NCI-H526 treated with DMSO at 0.1 percent for 48 hours (cell line): ENCODE measurements around the gene INAFM2.

ENCODE experiments used
- DNase-seq: peaks from one replicate; lab custom pipeline; 2025; lab: John Stamatoyannopoulos, UW

INAFM2 gene

DNA sequence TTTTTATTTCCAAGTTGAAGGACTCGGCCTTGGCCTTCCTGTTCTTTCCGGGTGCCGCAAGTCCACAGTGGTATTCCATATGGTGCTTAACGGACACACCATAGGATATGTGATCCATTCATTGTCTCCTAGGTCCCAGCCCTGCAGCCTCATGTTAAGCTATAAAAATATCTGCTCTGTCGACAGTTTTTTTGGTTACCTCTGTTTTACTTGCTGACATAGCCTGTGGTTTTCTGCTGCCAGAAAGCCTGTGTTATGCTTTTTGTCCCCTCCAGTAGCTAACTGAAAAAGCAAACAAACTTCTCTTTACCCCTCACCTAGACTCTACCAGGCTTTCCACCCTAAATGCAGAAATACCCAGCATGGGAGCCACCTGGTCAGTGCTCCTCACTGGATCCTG, 5.3 kb downstream of the INAFM2 start:
- no peak for DNase-seq

DNA sequence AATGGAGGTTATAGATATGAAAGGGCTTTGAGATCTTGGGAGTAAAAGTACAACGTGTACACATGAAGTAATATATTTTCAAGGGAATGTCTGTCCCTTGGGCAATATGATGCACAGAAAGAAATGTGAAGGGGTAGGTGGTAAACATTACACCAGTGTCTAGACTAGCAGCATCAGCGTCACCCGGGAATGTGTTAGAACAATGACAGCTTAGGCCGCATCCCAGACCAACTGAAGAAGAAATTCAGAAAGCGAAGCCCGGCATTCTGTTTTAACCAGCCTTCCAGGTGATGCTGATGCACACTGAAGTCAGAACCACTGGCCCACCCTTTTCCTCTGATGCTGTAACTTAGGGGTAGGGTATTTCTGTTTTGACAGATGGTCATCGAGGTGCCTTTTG, 6.3 kb downstream of the INAFM2 start:
- DNase-seq, result no peak

DNA sequence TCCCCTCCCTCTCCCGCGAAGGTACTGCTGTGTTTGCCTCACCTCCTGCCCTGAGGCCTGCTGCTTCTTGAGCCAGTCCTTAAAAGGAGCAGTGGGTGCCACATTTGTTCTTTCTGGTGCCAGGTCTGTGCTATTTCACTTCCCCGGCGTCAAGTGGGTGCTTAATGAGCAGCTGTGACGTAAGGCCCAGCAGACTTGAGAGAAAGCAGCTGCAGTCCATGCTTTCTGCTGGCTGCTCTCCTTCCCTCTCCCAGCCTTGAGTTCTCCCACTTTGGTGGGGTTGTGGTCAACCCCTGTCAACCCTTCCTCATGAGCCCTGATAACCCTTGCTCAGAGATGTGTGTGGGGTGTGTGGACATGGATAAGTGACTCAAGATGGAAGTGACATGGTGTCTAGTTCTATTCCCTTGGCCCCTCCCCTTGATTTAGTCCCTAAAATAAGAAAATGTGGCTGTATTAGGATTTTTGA, 6.9 kb downstream of the INAFM2 start:
- DNase-seq, result no peak

DNA sequence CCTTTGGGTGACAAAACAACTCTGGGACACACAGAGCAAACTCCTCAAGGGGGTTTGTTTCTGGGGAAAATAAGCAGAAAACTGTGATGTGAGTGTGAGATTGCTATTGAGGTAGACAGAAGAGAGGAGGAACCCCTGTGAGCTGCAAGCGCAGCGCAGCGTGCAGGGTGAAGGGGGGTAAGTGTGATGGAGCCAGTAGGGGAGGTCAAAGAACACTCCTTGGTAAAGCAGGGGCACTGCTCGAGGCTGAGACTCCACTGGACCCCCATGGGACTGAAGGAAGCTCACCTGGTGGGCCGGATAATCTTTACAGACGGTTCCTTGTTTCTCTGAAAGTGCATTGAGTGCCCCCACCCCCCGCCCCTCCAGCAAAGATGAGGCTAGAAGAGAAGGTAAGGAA, 7.5 kb downstream of the INAFM2 start:
- no peak for DNase-seq

DNA sequence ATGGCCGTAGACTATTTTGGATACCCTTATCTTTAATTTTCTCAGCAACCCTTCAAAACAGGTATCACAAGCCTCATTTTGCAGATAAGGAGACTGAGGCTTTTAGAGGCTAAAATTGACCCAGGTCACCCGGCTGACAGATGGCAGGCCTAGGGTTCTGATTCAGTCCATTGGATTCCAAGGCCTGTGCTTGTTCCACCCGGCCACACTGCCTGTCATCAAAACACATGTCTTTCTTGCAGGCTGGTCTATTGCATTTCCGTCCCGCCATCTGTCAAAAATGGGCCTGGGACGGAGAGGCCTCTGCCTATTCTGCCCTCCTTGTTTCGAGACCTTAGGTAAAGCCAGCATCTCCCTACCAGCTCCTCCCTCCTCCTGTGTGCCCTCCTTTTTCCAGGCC, 8.1 kb downstream of the INAFM2 start:
- no peak for DNase-seq

DNA sequence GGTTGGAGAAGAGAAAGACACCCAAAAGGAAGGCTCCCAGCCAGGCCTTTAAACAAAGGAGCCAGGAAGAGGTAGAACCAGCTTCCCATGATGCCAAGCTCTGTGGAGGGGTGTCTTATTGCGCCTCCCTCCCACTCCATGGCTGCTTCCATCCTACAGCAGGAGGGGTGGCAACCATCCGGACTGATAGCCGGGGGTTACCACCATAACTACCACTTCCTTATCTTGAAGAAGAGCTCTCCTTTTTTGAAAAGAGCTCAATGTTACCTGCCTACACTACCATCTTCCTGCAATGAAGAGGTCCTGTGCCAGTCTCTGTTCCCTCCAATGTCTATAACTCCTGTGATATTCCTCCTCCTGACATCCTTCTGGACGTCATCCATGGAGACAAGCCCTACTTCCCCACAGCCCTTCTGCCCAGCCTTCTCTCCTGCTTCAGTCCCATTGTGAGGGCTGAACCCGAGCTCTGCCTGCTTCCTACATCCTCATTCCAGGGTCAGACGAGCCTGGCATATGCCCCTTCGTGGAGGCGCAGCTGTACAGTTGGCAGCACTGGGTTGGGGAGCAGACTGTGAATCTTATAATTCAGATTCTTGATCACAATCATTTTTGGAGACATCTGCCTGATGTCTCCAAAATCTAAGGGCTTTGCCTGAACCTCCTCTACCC, 8.8 kb downstream of the INAFM2 start:
- DNase-seq, result no peak

DNA sequence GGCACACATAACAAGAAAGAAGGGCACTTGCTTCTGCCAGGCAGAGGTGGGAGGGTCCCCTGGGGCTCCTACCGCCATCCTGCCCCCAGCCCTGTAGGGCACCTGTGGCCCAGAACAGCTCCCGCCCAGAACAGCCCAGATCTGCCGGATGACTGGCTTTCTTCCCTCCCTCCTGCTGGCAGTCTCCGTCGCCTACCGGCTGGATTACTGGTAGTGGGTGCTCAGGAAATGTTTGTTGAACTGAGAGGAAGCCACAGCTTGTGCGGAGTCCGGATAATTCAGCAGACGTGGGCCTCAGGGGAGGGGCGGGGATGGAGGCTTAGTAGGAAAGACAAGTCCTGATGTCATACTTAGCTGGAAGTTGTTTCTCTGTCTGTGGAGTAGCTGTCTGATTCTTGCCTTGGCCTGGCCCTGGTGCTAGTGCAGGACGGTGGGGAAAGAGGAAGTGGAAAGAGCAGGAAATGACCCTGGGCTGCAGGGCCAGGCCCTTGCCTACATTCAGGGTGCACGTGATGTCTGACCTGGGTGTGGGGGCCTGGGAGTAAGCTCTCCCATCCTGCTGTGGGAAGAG, 10.5 kb downstream of the INAFM2 start:
- no peak for DNase-seq

DNA sequence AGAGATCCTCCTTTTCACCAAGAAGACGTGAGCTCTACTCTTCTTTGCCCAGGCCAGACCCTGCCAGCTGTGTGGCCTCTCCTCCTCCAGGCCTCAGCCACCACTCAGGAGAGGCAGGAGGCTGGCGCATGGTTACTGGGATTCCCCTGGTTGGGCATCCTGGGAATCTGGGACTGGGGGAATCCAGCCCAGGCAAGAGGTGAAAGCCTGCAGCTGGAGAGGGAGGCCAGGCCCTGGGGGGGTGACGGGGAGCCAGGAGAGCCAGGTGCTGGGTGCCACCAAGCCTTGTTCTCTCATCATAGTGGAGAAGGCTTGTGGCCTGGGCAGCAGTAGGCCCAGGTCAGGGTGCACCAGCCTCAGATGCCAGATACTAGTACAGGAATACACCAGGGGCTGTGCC, 11.0 kb downstream of the INAFM2 start:
- no peak for DNase-seq

DNA sequence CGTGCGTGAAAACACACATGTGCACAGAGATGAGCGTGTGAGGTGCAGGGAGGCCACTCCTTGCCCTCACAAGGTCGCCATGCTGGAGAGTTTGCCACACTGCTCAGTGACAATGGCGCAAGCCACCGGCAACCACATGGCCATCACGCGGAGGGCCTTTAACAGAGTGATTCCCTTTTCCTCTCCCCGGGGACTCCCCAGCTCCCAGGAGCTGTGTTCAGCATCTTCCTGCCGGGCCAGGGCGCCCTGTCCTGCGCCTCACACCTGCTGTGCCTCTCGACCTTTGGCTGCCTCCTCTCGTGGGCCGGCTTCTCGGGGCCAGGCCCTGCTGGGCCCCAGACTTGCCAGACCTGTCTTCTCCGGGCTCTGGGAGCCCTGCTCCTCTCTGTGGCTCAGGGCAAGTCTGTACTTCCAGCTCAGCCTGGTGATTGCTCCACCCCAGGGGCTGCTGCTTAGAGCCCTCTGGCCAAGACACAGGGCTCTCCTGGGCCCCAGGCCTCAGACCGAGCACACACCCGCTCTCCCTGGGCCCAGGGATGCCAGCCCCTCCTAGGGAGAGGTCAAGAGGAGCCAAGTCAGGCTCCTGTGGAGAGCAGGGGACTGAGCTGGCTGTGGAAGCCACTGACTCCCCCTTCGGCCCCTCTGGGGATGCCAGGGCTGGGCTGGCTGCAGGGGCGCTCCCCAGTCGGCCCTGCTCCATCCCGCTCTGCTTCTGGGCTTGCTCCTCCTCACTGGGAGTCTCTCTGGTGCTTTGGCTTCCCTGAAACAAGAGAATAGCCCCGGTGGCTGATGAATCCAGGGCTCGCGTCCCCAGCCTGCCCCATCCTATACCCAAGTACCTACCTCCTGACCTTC, 11.7 kb downstream of the INAFM2 start:
- no peak for DNase-seq

DNA sequence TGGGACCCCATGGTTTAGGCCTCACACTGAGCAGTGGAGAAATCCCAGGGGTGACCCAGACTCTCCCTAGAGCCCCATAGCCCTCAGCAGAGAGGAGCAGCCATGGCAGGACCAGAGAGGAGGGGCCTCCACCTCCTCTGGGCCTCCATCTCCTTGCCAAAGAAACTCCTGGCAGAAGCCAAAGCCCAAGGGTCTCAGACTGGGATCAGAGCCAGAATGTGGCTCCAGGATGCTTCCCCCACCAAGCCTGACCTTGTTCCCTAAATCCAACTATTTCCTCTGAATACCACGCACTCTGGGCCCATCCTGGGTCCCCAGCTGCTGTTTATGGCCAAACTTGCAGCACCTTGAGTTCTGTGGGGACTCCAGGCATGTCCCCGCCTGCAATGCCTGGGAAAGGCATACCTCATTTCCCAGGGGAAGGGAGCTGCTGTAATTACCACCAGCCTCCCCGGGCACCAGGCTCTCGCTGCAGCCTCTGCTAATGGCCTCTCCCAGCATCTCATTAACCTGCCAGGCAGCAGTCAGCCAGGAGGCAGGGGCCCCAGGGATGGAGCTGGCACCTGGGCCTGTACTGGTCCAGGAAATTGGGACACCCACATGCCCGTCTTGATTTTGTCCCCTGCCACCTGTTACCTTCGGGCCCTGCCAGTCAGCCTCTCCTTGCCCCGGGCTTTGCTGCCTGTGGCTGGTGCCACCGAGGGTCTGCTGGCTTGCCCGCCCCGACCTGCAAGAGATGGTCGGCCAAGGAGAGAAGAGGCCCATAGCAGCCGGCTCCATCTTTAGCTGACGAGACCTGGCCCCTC, 12.6 kb downstream of the INAFM2 start:
- DNase-seq, result peak; percentile 79

DNA sequence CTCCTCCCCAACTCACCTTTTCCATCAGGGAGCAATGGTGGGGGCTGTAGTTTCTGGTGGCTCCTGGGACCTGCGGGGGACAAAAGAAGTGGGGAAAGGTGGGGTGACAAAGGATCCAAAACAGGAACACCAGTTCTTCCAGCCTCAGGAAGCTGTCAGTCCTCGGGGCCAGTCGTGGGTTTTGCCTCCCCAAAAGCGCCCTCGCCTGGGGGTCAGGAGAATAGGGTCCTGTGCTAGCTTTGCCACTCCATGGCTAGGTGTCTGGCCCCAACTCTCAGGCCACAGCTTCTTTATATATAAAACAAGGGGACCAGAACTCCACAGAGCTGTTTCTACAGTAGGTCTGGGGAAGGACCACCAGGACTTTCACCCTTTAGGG, 13.2 kb downstream of the INAFM2 start:
- DNase-seq, result no peak

DNA sequence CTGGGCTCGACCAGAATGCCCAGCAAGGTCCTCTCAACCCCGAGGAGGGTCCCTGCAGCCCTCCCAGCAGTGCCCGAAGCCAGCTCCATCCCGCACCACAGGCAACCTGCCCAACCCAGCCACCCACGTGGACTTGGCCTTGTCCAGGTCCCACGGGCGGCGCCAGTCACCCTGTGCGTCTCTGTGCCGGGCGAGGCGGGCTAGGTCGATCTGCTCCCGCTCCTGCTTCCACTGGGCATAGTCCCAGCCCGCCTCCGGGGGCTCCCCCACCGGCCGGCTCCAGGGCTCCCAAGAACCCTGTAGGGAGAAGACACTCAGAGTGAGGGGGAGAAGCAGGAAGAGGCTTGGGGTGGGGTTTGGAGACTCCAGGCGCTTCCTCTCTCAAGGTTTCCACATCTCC, 14.1 kb downstream of the INAFM2 start:
- no peak for DNase-seq

DNA sequence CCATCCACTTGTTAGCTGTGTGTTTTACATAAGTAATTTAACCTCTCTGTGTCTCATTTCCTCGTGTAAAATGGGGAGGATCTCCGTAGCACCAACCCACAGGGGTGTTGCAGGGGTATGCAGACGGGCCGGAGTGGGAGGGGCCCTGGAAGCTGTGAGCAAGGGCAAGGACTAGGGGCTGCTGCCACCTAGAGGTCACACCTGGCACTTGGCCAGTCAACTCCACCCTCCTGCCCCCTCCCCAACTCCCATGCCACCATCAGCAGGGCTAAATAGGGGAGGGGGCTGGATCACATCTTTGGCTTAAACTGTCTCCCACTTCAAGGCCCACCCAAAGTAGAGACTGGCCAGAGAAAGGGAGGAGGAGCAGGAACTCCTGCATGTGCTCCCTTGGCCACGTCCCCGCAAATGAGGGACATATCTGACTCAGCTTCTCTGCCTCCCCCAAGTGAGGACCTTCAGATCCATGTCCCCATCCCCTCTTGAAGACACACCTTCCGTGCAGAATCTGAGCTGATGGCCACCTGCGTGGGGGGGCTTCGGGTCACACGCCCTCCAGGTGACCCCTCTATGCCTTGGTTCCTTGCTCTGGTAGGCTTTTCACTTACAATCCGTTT, 14.7 kb downstream of the INAFM2 start:
- DNase-seq, result peak; percentile 56

DNA sequence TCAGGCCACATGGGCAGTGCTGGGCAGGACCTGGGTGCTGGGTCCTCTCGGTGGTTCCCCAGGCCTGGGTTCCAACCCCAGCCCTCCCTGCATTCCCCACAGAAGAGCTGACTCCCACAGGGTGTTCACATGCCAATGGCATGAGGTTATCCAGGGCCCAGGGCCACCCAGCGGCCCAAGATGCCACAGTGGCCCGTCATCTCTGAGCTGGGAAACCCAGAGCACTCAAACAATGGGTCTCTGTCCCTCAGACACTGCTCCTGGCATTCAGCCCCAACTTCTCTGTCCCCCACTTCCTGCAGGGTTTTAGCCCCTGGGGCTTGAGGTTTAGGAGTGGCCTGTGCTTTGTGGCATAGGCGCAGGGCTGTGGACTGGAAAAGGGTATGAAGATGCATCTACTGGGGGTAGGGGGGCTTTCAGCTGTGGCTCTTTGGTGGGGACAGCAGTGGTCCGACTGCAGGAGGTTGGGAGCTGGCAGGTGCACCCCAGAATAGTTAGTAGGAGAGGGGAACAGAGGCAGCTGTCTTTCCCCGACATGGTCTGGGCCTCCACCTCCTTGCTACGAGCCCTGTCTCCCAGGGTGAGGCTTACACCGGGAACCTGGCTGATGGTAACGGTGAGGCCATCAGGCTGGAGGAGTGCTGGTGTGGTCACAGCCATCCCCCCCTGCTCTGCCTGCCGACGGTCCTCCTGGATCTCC, 15.6 kb downstream of the INAFM2 start:
- no peak for DNase-seq

DNA sequence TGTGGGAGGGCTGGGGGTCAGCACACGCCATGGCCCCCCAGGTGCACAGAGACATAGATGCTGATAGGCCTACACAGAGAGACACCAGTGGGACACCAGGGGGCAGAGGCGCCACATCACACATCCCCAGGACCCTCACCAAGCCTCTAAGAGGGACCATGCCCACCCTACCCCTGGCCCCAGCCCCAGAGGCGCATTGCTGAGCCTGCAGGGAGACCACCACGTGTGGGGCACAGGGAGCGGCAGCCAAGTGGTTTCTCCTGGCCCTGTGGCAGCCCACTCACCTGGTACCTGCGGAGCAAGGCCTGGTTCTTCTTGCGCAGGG, 16.1 kb downstream of the INAFM2 start:
- no peak for DNase-seq

DNA sequence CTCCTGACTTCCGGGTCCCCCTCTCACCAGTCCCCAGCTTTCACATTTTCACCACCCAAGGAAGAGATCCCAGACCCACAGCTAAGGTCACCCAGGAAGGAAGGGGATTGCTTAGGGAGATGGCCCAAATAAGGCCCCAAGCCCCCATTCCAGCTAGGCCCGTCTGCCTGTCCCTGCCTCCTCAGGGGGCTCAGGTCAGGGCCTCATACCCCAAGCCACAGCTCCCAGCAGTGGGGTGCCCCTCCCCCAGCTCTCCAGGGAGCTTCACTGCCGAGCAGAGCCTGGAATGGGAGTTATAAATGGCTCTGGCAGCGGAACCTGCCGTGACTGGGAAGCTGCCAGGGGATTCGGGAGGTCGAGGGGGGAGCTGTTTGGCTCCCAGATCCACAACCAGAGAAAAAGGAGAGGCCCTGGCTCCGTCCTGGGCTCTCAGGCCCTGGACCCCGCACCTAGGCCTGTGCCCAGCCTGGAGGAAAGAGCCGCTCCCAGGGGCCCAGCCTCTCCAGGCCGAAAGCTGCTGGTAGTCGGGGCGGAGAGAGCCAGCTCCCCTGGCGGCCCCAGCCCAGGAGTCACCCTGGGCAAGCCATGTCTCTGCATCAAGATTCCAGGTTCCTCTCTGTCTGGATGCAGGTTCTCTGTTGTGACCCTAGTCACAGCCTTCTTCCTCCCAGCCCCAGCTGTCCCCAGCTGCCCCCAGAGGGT, 16.7 kb downstream of the INAFM2 start:
- peak; percentile 49 for DNase-seq

DNA sequence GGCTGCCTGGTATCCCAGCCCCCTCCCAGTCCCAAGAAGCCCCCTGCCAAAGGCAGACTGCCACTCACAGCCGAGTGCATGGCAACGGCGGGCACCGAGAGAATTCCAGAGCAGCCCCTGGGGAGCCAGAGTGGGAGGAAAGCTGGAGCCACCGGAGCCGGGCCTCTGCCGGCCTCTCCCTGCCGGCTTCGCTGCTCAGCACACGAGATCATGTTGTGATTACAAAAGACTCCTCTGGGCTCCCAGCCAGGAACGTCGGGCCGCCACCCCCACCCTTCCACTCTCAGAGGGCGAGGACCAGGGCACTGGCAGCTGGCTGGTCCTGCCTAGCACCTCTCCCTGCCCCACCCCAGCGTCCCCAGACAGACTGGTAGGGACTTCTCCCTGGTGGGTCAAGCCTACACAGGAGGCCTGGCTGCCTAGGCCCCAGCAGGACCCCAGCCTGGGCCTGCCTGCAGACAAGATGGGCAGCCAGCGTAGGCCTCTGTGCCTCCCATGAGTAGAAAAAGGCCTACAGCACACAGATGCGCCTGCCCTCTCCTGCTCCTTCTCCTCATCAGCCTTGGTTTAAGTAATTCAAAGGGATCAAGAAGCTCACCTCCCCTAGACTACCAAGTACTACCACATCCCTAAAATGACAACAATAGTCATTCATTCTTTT, 17.4 kb downstream of the INAFM2 start, which contains the start of gene CCDC9B:
CCDC9B (minus strand) TSS at position 200 of the 661 bp plus-strand sequence; CDS start at position 80, 120 bp downstream.
- DNase-seq, result peak; percentile 47

DNA sequence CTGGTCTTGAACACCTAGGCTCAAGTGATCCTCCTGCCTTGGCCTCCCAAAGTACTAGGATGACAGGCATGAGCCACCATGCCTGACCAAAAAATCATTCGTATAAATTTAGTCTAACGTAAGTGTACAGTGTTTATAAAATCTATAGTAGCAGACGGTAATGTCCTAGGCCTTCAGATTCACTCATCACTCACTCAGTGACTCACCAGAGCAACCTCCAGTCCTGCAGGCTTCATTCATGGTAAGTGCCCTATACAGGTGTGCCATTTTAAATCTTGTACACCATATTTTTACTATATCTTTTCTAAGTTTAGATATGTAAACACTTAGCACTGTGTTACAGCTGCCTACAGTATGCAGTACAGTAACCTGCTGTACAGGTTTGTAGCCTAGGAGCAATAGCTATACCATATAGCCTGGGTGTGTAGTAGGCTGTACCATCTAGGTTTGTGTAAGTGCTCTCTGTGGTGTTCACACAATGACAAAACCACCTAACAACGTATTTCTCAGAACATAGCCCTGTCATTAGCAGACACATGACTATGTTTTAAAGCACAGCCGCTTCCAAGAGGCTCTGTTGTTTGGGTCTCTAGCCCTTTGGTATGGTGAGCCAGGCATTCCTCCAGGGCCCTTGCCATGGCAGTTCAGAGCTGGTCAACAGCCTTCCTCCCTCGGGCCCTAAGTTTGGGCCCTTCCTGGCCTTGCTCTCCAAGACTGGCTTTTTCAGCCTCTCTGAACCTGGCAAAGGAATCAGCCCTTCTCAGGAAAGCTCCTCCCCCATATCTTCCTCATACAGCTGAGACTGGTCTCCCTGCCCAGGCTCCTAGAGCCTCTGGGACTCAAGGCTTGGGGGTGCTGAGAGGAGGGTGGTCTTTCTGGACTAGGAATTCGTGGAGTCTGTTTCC, 19.2 kb downstream of the INAFM2 start:
- no peak for DNase-seq

DNA sequence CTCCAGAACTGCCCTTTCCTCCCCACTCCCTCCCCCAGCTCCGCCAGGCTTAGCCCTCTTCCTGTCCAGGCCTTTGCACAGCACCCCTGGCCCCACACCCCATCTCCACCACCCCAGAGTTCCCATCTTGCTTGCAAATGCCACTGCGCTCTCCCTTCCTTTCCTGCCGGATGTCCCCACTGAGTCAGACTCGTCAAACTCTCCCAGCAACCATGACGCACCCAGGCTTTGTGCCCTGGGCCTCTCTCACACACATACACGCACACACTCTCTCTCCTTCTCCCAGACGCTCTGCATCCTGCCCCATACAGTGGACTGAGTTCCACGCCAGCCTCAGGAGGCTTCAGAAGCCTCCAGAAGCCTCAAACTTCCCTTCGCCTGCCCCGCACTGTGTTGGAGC, 20.0 kb downstream of the INAFM2 start:
- DNase-seq, result no peak
